Ishikawa (cell line): ENCODE data around the gene ABCC4.

Experiments used
- CEBPB ChIP-seq: IDR thresholded peaks from 2 replicates; pipeline ENCODE4 v1.6.1; 2012
- CREB1 ChIP-seq: IDR thresholded peaks from 2 replicates; pipeline ENCODE4 v1.6.1; 2012; ENCODE audit warnings: low read depth
- EGR1 ChIP-seq: IDR thresholded peaks from 2 replicates; pipeline ENCODE4 v1.6.1; 2012
- EP300 ChIP-seq: IDR thresholded peaks from 2 replicates; pipeline ENCODE4 v1.6.1; 2012; ENCODE audit warnings: borderline replicate concordance
- FOXM1 ChIP-seq: IDR thresholded peaks from 2 replicates; pipeline ENCODE4 v1.6.1; 2012; ENCODE audit warnings: low read depth, borderline replicate concordance
- NFIC ChIP-seq: IDR thresholded peaks from 2 replicates; pipeline ENCODE4 v1.6.1; 2012
- RAD21 ChIP-seq: IDR thresholded peaks from 2 replicates; pipeline ENCODE4 v1.6.1; 2012; ENCODE audit warnings: low read depth
- REST ChIP-seq: IDR thresholded peaks from 2 replicates; pipeline ENCODE4 v1.6.1; 2012; ENCODE audit warnings: low read depth, mild to moderate bottlenecking
- TAF1 ChIP-seq: IDR thresholded peaks from 2 replicates; pipeline ENCODE4 v1.6.1; 2012; ENCODE audit warnings: low read depth, mild to moderate bottlenecking
- TCF12 ChIP-seq: IDR thresholded peaks from 2 replicates; pipeline ENCODE4 v1.6.1; 2012; ENCODE audit warnings: low read depth
- TEAD4 ChIP-seq: IDR thresholded peaks from 2 replicates; pipeline ENCODE4 v1.6.1; 2012
- YY1 ChIP-seq: IDR thresholded peaks from 2 replicates; pipeline ENCODE4 v1.6.1; 2012; ENCODE audit warnings: low read depth
- ZBTB7A ChIP-seq: IDR thresholded peaks from 2 replicates; pipeline ENCODE4 v1.6.1; 2012; ENCODE audit warnings: low read depth
- TF ChIP-seq, protein P1 (sequence below): IDR thresholded peaks from 2 replicates; pipeline ENCODE4 v1.6.1; 2012
- TF ChIP-seq, protein P2 (sequence below): IDR thresholded peaks from 2 replicates; pipeline ENCODE4 v1.6.1; 2012

ABCC4 gene

GRCh38 chr13:94987081-94987480, 314.2 kb downstream of the ABCC4 start:
- TF ChIP-seq TAF1 = no peak
- TF ChIP-seq NFIC = no peak
- no peak for TF ChIP-seq REST
- TF ChIP-seq FOXM1 = no peak
- no peak for TF ChIP-seq ZBTB7A

DNA sequence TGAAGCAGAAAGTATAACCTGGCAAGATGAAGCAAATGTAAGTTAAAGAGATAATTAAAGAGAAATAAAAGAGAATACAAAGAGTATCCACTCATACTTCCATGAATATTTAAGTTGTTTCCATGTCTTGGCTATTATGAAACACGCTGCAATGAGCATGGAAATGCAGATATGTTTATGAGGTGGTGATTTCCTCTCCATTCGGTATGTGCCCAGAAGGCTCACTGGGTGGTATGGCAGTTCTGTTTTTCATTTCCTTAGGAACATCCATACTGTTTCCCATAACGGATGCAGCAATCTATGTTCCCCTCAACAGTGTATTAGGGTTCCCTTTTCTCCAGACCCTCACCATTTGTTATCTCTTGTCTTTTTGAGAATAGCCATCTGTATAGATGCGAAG, 316.3 kb downstream of the ABCC4 start:
- TF ChIP-seq TCF12 (no peak), CEBPB (no peak), FOXM1 (no peak), ZBTB7A (no peak), REST (no peak), YY1 (no peak), TEAD4 (no peak), RAD21 (no peak)
- TF ChIP-seq, protein P1, sequence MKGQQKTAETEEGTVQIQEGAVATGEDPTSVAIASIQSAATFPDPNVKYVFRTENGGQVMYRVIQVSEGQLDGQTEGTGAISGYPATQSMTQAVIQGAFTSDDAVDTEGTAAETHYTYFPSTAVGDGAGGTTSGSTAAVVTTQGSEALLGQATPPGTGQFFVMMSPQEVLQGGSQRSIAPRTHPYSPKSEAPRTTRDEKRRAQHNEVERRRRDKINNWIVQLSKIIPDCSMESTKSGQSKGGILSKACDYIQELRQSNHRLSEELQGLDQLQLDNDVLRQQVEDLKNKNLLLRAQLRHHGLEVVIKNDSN = no peak
- TF ChIP-seq, protein P2, sequence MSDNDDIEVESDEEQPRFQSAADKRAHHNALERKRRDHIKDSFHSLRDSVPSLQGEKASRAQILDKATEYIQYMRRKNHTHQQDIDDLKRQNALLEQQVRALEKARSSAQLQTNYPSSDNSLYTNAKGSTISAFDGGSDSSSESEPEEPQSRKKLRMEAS = no peak

DNA sequence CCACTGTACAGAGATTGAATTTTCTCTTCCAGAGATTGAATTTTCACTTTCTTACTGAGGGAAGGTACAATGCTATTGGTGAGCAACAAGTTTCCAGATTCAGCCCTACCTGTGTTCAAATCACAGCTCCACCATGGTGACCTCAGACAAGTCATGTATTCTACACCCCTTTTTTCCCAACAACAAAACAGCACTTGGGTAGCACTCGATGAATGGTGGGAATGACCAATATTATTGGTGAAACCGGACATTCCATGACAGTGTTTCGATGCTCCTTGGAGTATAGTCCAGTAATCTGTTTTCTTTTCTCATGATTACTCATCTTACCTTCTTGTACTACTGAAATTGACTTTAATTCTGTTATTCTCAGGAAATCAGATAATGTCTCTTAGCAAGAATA, 322.7 kb downstream of the ABCC4 start:
- TF ChIP-seq YY1 = no peak

GRCh38 chr13:94974015-94974951, 327.0 kb downstream of the ABCC4 start:
- TF ChIP-seq, protein P2 = no peak
- TF ChIP-seq, protein P1 = no peak
- TF ChIP-seq ZBTB7A = no peak
- no peak for TF ChIP-seq NFIC
- TF ChIP-seq EP300 = no peak
- no peak for TF ChIP-seq TCF12
- no peak for TF ChIP-seq RAD21
- no peak for TF ChIP-seq FOXM1
- no peak for TF ChIP-seq CREB1
- TF ChIP-seq REST = no peak
- no peak for TF ChIP-seq EGR1
- no peak for TF ChIP-seq TAF1
- TF ChIP-seq YY1 = no peak
- no peak for TF ChIP-seq CEBPB
- TF ChIP-seq TEAD4 = no peak

GRCh38 chr13:94972262-94972661, 329.0 kb downstream of the ABCC4 start:
- no peak for TF ChIP-seq TCF12
